ENCODE measurements around the gene USO1. TPM values are rescaled to one million over a fixed set of nuclear protein-coding genes. Genes with fewer than 3 reads are reported as not detected.
A peak's percentile ranks its signal among the peaks of the same experiment; 100 is the strongest.
"Not testable (repeated sequence)": the region's sequence is repeated elsewhere in the genome, so short reads cannot be mapped to it uniquely, and the experiment has no call there.

USO1 gene
- total RNA-seq, 2 donors from 2014 or later = 24.0 to 27.8 TPM

GRCh38 chr4:75718529-75718928 is 5.8 kb upstream of the USO1 start:
- Mint-ChIP-seq H3K4me1 (peaks cover 12% of the 10 kb centered on the region), H3K36me3 (ENCODE audit: low read depth) (no peaks in the 10 kb centered on the region), H3K27ac (peak overlapping the region; percentile 47), H3K4me3 (no peak overlapping the region), H3K27me3 (no peaks in the 10 kb centered on the region)
- no peaks in the 10 kb centered on the region for H3K9me3 ChIP-seq (ENCODE audit: control insufficient read depth, low read length, poor library complexity, severe bottlenecking)
- ATAC-seq = no peak
- no peak for DNase-seq

- no peak for DNase-seq
- no peak for ATAC-seq
- peak overlapping the region; percentile 99 for H3K27ac Mint-ChIP-seq
- H3K4me3 Mint-ChIP-seq = no peak overlapping the region
- H3K27me3 Mint-ChIP-seq = no peaks in the 10 kb centered on the region
- H3K9me3 ChIP-seq (ENCODE audit: control insufficient read depth, low read length, poor library complexity, severe bottlenecking) = no peaks in the 10 kb centered on the region
- peaks cover 34% of the 10 kb centered on the region for H3K4me1 Mint-ChIP-seq
- H3K36me3 Mint-ChIP-seq (ENCODE audit: low read depth) = peaks cover 3% of the 10 kb centered on the region
Measured at GRCh38 chr4:75722417-75722816, 2.0 kb upstream of the USO1 start.

- DNase-seq = no peak
- no peak for ATAC-seq
- Mint-ChIP-seq H3K4me3 (peak overlapping the region; percentile 100), H3K36me3 (ENCODE audit: low read depth) (peaks cover 3% of the 10 kb centered on the region), H3K27ac (peak overlapping the region; percentile 99), H3K27me3 (no peaks in the 10 kb centered on the region), H3K4me1 (peaks cover 38% of the 10 kb centered on the region)
- H3K9me3 ChIP-seq (ENCODE audit: control insufficient read depth, low read length, poor library complexity, severe bottlenecking) = no peaks in the 10 kb centered on the region
Measured at GRCh38 chr4:75723163-75724065, 963 bp upstream of the USO1 start.

- peak; percentile 11 to 38 (median 37) for DNase-seq
- ATAC-seq = peak; percentile 5
- Mint-ChIP-seq H3K4me1 (peaks cover 42% of the 10 kb centered on the region), H3K27ac (peak overlapping the region; percentile 99), H3K36me3 (ENCODE audit: low read depth) (peaks cover 3% of the 10 kb centered on the region), H3K4me3 (peak overlapping the region; percentile 100), H3K27me3 (no peaks in the 10 kb centered on the region)
- no peaks in the 10 kb centered on the region for H3K9me3 ChIP-seq (ENCODE audit: control insufficient read depth, low read length, poor library complexity, severe bottlenecking)
Measured at GRCh38 chr4:75724867-75725724, 719 bp downstream of the USO1 start.

DNA sequence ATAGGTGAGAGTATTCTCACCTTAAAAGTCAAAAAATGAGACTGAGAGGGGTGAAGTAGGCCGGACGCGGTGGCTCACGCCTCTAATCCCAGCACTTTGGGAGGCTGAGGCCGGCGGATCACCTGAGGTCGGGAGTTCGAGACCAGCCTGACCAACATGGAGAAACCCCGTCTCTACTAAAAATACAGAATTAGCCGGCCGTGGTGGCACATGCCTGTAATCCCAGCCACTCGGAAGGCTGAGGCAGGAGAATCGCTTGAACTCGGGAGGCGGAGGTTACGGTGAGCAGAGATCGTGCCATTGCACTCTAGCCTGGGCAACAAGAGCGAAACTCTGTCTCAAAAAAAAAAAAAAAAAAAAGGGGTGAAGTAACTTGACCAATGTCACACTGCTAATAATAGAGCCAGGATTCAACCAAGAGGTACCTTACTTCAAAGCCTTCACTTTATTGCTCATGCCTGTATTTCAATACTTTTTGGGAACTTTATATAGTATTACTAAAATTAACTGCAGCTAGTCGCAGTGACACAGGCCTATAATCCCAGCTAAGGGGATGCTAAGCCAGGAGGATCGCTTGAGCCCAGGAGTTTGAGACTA is 1.7 kb downstream of the USO1 start:
- H3K27me3 Mint-ChIP-seq; DNase-seq; ATAC-seq; H3K36me3 Mint-ChIP-seq (ENCODE audit: low read depth); H3K9me3 ChIP-seq (ENCODE audit: control insufficient read depth, low read length, poor library complexity, severe bottlenecking): not testable (repeated sequence)
- peaks cover 42% of the 10 kb centered on the region for H3K4me1 Mint-ChIP-seq
- peak overlapping the region; percentile 99 for H3K27ac Mint-ChIP-seq
- peak overlapping the region; percentile 100 for H3K4me3 Mint-ChIP-seq

DNA sequence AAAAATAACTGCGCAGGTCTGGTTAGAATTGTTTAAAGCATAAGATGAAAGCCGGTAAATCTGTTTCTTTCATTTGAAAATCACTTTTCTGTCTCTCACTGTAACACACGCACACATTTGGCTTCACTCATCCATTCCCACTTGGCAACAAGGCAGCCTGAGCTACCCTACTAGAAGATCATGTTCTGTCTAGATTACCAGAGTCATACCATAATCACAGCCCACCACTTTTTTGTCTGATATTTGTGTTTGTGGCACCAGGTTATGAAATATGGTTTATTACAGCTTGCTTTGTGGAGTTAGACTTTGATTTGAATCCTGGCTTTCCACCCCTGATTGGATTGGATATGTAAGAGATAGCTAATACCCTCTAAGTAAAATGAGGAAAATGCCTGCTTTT is 2.2 kb downstream of the USO1 start:
- ATAC-seq (no peak), DNase-seq (no peak)
- H3K27ac Mint-ChIP-seq = peak overlapping the region; percentile 99
- H3K9me3 ChIP-seq (ENCODE audit: control insufficient read depth, low read length, poor library complexity, severe bottlenecking) = no peaks in the 10 kb centered on the region
- peaks cover 42% of the 10 kb centered on the region for H3K4me1 Mint-ChIP-seq
- H3K36me3 Mint-ChIP-seq (ENCODE audit: low read depth) = peaks cover 3% of the 10 kb centered on the region
- H3K4me3 Mint-ChIP-seq = peak overlapping the region; percentile 100
- no peaks in the 10 kb centered on the region for H3K27me3 Mint-ChIP-seq

- H3K9me3 ChIP-seq (ENCODE audit: control insufficient read depth, low read length, poor library complexity, severe bottlenecking) = no peaks in the 10 kb centered on the region
- no peak for DNase-seq
- H3K27me3 Mint-ChIP-seq = no peaks in the 10 kb centered on the region
- H3K4me1 Mint-ChIP-seq = peaks cover 43% of the 10 kb centered on the region
- peak overlapping the region; percentile 100 for H3K4me3 Mint-ChIP-seq
- ATAC-seq = no peak
- H3K36me3 Mint-ChIP-seq (ENCODE audit: low read depth) = peaks cover 3% of the 10 kb centered on the region
- H3K27ac Mint-ChIP-seq = peak overlapping the region; percentile 99
Measured at GRCh38 chr4:75727073-75727472, 2.7 kb downstream of the USO1 start.

GRCh38 chr4:75729836-75730235 is 5.5 kb downstream of the USO1 start:
- Mint-ChIP-seq H3K4me3 (no peak overlapping the region), H3K27me3 (no peaks in the 10 kb centered on the region), H3K27ac (no peak overlapping the region), H3K36me3 (ENCODE audit: low read depth) (no peaks in the 10 kb centered on the region), H3K4me1 (peaks cover 39% of the 10 kb centered on the region)
- ATAC-seq (no peak), DNase-seq (no peak)
- no peaks in the 10 kb centered on the region for H3K9me3 ChIP-seq (ENCODE audit: control insufficient read depth, low read length, poor library complexity, severe bottlenecking)

- H3K4me1 Mint-ChIP-seq = peaks cover 26% of the 10 kb centered on the region
- peaks cover 2% of the 10 kb centered on the region for H3K36me3 Mint-ChIP-seq (ENCODE audit: low read depth)
- H3K9me3 ChIP-seq (ENCODE audit: control insufficient read depth, low read length, poor library complexity, severe bottlenecking) = no peaks in the 10 kb centered on the region
- no peak for ATAC-seq
- DNase-seq = no peak
- no peaks in the 10 kb centered on the region for H3K27me3 Mint-ChIP-seq
- peak overlapping the region; percentile 19 for H3K4me3 Mint-ChIP-seq
- no peak overlapping the region for H3K27ac Mint-ChIP-seq
Measured at GRCh38 chr4:75733369-75733768, 9.0 kb downstream of the USO1 start.

DNA sequence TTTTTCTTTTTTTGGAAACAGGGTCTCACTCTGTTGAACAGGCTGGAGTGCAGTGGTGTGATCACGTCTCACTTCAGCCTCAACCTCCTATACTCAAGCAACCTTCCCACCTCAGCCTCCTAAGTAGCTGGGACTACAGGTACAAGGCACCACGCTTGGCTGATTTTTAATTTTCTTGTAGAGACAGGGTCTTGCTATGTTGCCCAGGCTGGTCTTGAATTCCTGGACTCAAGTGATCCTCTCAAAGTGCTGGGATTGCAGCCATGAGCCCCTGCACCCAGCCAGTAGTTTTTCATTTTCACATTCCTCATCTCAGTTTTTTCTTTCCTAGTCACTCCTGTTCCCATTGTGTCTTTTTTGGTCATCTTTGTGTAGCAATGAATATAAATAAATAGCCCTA is 11.1 kb downstream of the USO1 start:
- H3K9me3 ChIP-seq (ENCODE audit: control insufficient read depth, low read length, poor library complexity, severe bottlenecking) = no peaks in the 10 kb centered on the region
- Mint-ChIP-seq H3K4me1 (peaks cover 22% of the 10 kb centered on the region), H3K27ac (no peak overlapping the region), H3K4me3 (no peak overlapping the region), H3K27me3 (no peaks in the 10 kb centered on the region), H3K36me3 (ENCODE audit: low read depth) (peaks cover 2% of the 10 kb centered on the region)
- DNase-seq (no peak), ATAC-seq (no peak)

DNA sequence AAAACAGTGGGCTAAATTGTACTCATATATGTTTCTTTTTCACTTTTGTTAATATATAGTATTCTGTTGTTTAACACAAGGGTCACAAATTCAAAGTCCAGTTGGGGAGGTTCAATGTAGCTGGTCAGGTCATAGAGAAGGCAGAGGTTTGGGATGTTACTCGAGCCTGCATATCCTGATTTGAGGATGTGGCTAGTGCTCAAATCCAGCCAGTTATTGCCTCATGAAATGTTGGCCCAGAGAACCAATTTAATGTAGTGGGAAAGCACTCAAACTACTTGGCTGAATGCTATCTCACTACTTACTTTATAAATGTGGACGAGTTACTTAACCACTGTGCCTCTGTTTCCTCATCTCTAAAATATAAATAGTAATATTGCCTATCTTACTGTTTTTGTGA is 12.5 kb downstream of the USO1 start:
- Mint-ChIP-seq H3K4me3 (no peak overlapping the region), H3K27ac (peak overlapping the region; percentile 29), H3K36me3 (ENCODE audit: low read depth) (peaks cover 2% of the 10 kb centered on the region), H3K27me3 (no peaks in the 10 kb centered on the region), H3K4me1 (peaks cover 22% of the 10 kb centered on the region)
- ATAC-seq (no peak), DNase-seq (no peak)
- H3K9me3 ChIP-seq (ENCODE audit: control insufficient read depth, low read length, poor library complexity, severe bottlenecking) = no peaks in the 10 kb centered on the region

DNA sequence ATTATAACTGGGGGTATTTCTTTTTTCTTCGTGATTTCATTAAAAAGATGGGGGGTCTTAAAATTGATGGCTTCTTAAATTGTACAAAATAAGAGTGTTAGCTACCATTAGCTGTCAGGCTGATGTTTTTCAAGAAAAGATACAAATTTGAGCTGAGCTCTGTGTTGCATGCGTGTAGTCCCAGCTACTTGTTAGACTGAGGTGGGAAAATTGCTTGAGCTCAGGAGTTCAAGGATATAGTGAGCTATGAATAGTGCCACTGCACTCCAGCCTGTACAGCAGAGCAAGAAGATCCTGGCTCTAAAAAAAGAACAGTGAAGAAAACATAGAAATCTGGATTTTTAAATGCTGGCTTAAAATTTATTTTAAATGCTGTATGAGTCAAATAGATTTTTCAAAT is 13.0 kb downstream of the USO1 start:
- no peaks in the 10 kb centered on the region for H3K9me3 ChIP-seq (ENCODE audit: control insufficient read depth, low read length, poor library complexity, severe bottlenecking)

DNA sequence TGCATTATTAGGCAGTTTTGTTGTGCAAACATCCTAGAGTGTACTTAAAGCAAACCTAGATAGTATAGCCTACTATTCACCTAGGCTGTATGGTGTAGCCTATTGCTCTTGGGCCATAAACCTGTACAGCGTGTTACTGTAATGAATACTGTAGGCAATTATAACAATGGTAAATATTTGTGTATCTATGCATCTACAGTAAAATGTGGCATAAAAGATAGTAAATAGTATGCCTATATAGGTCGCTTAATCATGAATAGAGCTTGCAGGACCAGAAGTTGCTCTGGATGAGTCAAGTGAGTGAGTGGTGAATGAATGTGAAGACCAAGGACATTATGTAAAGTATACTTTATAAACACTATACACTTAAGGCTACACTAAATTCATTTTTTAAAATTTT is 16.6 kb downstream of the USO1 start:
- no peak for ATAC-seq
- no peaks in the 10 kb centered on the region for H3K27me3 Mint-ChIP-seq
- no peak for DNase-seq
- H3K36me3 Mint-ChIP-seq (ENCODE audit: low read depth) = peaks cover 3% of the 10 kb centered on the region
- H3K9me3 ChIP-seq (ENCODE audit: control insufficient read depth, low read length, poor library complexity, severe bottlenecking) = no peaks in the 10 kb centered on the region
- H3K27ac Mint-ChIP-seq = no peak overlapping the region
- peaks cover 9% of the 10 kb centered on the region for H3K4me1 Mint-ChIP-seq
- no peak overlapping the region for H3K4me3 Mint-ChIP-seq

More for the DNA sequence above, 13.0 kb downstream of the USO1 start:
- Mint-ChIP-seq H3K27ac (no peak overlapping the region), H3K27me3 (no peaks in the 10 kb centered on the region), H3K4me1 (peaks cover 19% of the 10 kb centered on the region), H3K4me3 (no peak overlapping the region), H3K36me3 (ENCODE audit: low read depth) (peaks cover 2% of the 10 kb centered on the region)
- DNase-seq (no peak), ATAC-seq (no peak)

All from T-helper 17 cell (primary cell).